CD4-positive, alpha-beta T cell treated with Interleukin-6 at 100 ng/mL for 8 hours (primary cell): ENCODE measurements around the gene GPR183.
"Not testable (repeated sequence)": the region's sequence is repeated elsewhere in the genome, so short reads cannot be mapped to it uniquely, and the experiment has no call there.

ENCODE experiments used
- DNase-seq: peaks from one replicate; pipeline ENCODE4 v3.0.0-alpha.2; 2020; ENCODE audit warnings: mixed read lengths, low spot score

The GPR183 gene

DNA sequence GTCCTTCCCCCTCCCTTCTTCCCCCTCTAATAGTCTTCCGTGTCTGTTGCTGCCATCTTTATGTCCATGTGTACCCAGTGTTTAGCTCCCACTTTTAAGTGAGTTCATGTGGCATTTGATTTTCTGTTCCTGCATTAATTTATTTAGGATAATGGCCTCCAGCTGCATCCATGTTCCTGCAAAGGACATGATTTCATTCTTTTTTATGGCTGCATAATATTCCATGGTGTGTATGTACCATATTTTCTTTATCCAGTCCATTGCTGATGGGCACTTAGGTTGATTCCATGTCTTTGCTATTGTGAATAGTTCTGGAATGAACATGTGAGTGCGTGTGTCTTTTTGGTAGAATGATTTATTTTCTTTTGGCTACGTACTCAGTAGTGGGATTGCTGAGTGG is 58.0 kb downstream of the GPR183 start:
- not testable (repeated sequence) for DNase-seq

DNA sequence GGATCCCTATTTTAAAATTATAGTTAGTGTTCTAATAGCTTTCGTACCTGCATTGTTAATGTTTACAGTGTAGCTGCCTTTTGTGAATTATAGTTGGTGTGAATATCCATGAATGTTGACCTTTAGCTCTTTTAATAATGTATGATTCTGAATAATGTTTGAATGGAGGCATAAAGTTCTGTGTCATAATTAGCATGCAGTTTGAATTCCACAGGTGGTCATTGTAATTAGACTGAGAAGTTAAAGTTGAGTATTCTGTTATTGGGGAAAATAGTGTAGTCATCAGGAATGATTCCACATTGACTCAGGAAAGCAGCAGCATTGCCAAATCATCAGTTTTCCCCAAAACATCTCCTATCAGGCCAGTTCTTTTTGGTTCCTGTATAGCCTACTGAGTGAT is 61.1 kb downstream of the GPR183 start:
- DNase-seq: no peak
